IMR-90 (cell line): ENCODE results near the gene SUCLA2. TPM values are rescaled to one million over a fixed set of nuclear protein-coding genes. Genes with fewer than 3 reads are reported as not detected.

Experiments
- ATAC-seq: fragments of 200-7000 bp; cut with Tn5 transposase; 2 replicates; pipeline ENCODE4 v1.9.1; 2020; ENCODE audit warnings: low read depth, mild to moderate bottlenecking, moderate library complexity
- BruUV-seq: library from RNA; stranded (reverse); fragments of 400-500 nt; replicated peaks from 2 replicates; lab custom pipeline; 2021; lab: Mats Ljungman, UMichigan
- CTCF ChIA-PET: fragments of 300-600 bp; formaldehyde crosslinking; extraction: SDS; loops from one replicate; lab custom pipeline; 2021; ENCODE audit warnings: antibody characterized with exemption; lab: Yijun Ruan, JAX
- POLR2A ChIA-PET: fragments of 300-600 bp; sonication (Branson Sonifier 250); formaldehyde crosslinking; loops from one replicate; lab custom pipeline; 2022; ENCODE audit warnings: antibody characterized with exemption; ENCODE audit not compliant: unreplicated experiment; lab: Charles Lee
- DNase-seq: peaks from one replicate; pipeline ENCODE4 v3.0.0; 2013
- H2AFZ ChIP-seq: replicated peaks from 2 replicates; pipeline ENCODE3; 2013; ENCODE audit warnings: low read length, mild to moderate bottlenecking; ENCODE audit not compliant: poor library complexity
- H2AK5ac ChIP-seq: 2 replicates; pipeline ENCODE4 v1.6.1; 2013; ENCODE audit warnings: low read depth, low read length, inconsistent platforms
- H2AK9ac ChIP-seq: replicated peaks from 2 replicates; pipeline ENCODE3; 2013; ENCODE audit warnings: mild to moderate bottlenecking, low read depth, low read length, moderate library complexity; ENCODE audit not compliant: poor library complexity
- H2BK120ac ChIP-seq: 2 replicates; pipeline ENCODE4 v1.6.1; 2013; ENCODE audit warnings: low read depth, low read length, inconsistent platforms
- H2BK15ac ChIP-seq: 3 replicates; pipeline ENCODE4 v1.6.1; 2013; ENCODE audit warnings: low read depth, low read length, inconsistent platforms
- H2BK20ac ChIP-seq: 2 replicates; pipeline ENCODE4 v1.6.1; 2013; ENCODE audit warnings: low read depth, mild to moderate bottlenecking, inconsistent platforms, low read length, moderate library complexity
- H2BK5ac ChIP-seq: 2 replicates; pipeline ENCODE4 v1.6.1; 2013; ENCODE audit warnings: mild to moderate bottlenecking, low read depth, low read length, inconsistent platforms; ENCODE audit not compliant: poor library complexity, severe bottlenecking
- H3K14ac ChIP-seq: replicated peaks from 2 replicates; pipeline ENCODE4 v1.6.1; 2013; ENCODE audit warnings: low read depth, low read length, inconsistent platforms
- H3K18ac ChIP-seq: 2 replicates; pipeline ENCODE4 v1.6.1; 2013; ENCODE audit warnings: low read depth, low read length, control low read depth
- H3K23ac ChIP-seq: 2 replicates; pipeline ENCODE4 v1.6.1; 2013; ENCODE audit warnings: low read depth, low read length, inconsistent platforms
- H3K27ac ChIP-seq: 2 replicates; pipeline ENCODE4 v1.5.1; 2013; ENCODE audit warnings: mild to moderate bottlenecking, control low read depth, low read length; ENCODE audit not compliant: insufficient read depth
- H3K27me3 ChIP-seq: 2 replicates; pipeline ENCODE4 v1.6.1; 2013; ENCODE audit warnings: low read length; ENCODE audit not compliant: control insufficient read depth, insufficient read depth
- H3K36me3 ChIP-seq: 2 replicates; pipeline ENCODE4 v1.6.1; 2013; ENCODE audit warnings: low read length, mixed read lengths; ENCODE audit not compliant: control insufficient read depth, insufficient read depth
- H3K4ac ChIP-seq: 2 replicates; pipeline ENCODE4 v1.6.1; 2013; ENCODE audit warnings: low read depth, low read length, inconsistent platforms
- H3K4me1 ChIP-seq: 2 replicates; pipeline ENCODE4 v1.6.1; 2013; ENCODE audit warnings: low read length, mixed read lengths; ENCODE audit not compliant: control insufficient read depth, insufficient read depth
- H3K4me2 ChIP-seq: 2 replicates; pipeline ENCODE4 v1.6.1; 2013; ENCODE audit warnings: low read depth, mild to moderate bottlenecking, control low read depth, low read length, moderate library complexity
- H3K4me3 ChIP-seq: 2 replicates; pipeline ENCODE4 v1.5.1; 2013; ENCODE audit warnings: low read depth, mild to moderate bottlenecking, control low read depth, low read length, moderate library complexity; ENCODE audit not compliant: insufficient read depth
- H3K56ac ChIP-seq: 2 replicates; pipeline ENCODE4 v1.6.1; 2013; ENCODE audit warnings: low read length, inconsistent platforms; ENCODE audit not compliant: insufficient read depth; ENCODE audit errors: extremely low read depth
- H3K79me1 ChIP-seq, 2 experiments: 2 replicates each; pipeline ENCODE4 v1.6.1; 2013; ENCODE audit warnings: low read length in 2 of 2, inconsistent platforms in 1 of 2, low read depth in 1 of 2
- H3K9ac ChIP-seq: 2 replicates; pipeline ENCODE4 v1.6.1; 2013; ENCODE audit warnings: low read depth, low read length, control low read depth
- H3K9me1 ChIP-seq: 2 replicates; pipeline ENCODE4 v1.6.1; 2013; ENCODE audit warnings: low read length, inconsistent platforms; ENCODE audit not compliant: insufficient read depth
- H3K9me3 ChIP-seq: 2 replicates; pipeline ENCODE4 v1.6.1; 2013; ENCODE audit warnings: low read length; ENCODE audit not compliant: control insufficient read depth, insufficient read depth
- H4K20me1 ChIP-seq: 2 replicates; pipeline ENCODE4 v1.6.1; 2013; ENCODE audit warnings: low read length, inconsistent platforms; ENCODE audit not compliant: insufficient read depth
- H4K5ac ChIP-seq: 2 replicates; pipeline ENCODE4 v1.6.1; 2013; ENCODE audit warnings: mild to moderate bottlenecking, low read depth, low read length, control low read depth
- H4K8ac ChIP-seq, 2 experiments: 2 replicates each; pipeline ENCODE4 v1.6.1; 2013; ENCODE audit warnings: low read depth in 2 of 2, low read length in 2 of 2, control low read depth in 1 of 2, inconsistent platforms in 1 of 2
- H4K91ac ChIP-seq: 2 replicates; pipeline ENCODE4 v1.6.1; 2013; ENCODE audit warnings: low read depth, low read length, inconsistent platforms; ENCODE audit not compliant: insufficient read depth
- CTCF ChIP-seq: conservative IDR thresholded peaks from 2 replicates; pipeline ENCODE4 v1.5.1; 2012; ENCODE audit warnings: mild to moderate bottlenecking, low read depth, low read length, improper control_type of control experiment
- RAD21 ChIP-seq: IDR thresholded peaks from 2 replicates; pipeline ENCODE4 v1.6.1; 2012; ENCODE audit warnings: low read length, improper control_type of control experiment
- WGBS, 2 experiments: methylation state at CpG; one replicate each; pipeline versions ENCODE4 v1.1.5 to v1.1.7; 2013; ENCODE audit warnings: missing lambda C conversion rate in 2 of 2; ENCODE audit not compliant: insufficient read length in 1 of 2; ENCODE audit errors: extremely low coverage in 2 of 2; 5-methylcytosine and 5-hydroxymethylcytosine counted together
- dilution Hi-C: fragments of 300-500 bp; cut with HindIII; formaldehyde crosslinking; loops from one replicate; pipeline ENCODE4 v1.14.3; 2018; ENCODE audit warnings: low sequenced_read_pairs; ENCODE audit not compliant: unreplicated experiment
- in situ Hi-C: fragments of 300-500 bp; cut with MboI; formaldehyde crosslinking; loops from 3 replicates; pipeline ENCODE4 v1.14.3; 2019; ENCODE audit warnings: low sequenced_read_pairs, inconsistent platforms, mixed read lengths
- intact Hi-C: fragments of 100-400 bp; cut with micrococcal nuclease; formaldehyde crosslinking; loops from 2 replicates; pipeline ENCODE4 v1.10.0; 2022
- polyA plus RNA-seq, 3 experiments: library from polyadenylated mRNA; depleted of rRNA; stranded (reverse); fragments of >200 nt; gene quantifications; 2 replicates each; pipeline ENCODE4 v1.2.3, GENCODE V29; 2012; ENCODE audit warnings: low replicate concordance in 1 of 3
- total RNA-seq: library from RNA; depleted of rRNA; stranded (reverse); fragments of >200 nt; gene quantifications from 2 replicates; pipeline ENCODE4 v1.2.3, GENCODE V29; 2012

SUCLA2 gene
- total and polyA plus RNA-seq, 2 of the 4 experiments (the other 2 are of a cell fraction) = 31.5 to 36.1 TPM

- CTCF ChIA-PET = no interaction called here
- no peak overlapping the region for H4K8ac ChIP-seq
- H3K27me3 ChIP-seq = no peaks in the 10 kb centered on the region
Measured at GRCh38 chr13:47990427-47990826, 10.6 kb downstream of the SUCLA2 start.

More at GRCh38 chr13:47990427-47990826, 10.6 kb downstream of the SUCLA2 start:
- H3K27ac ChIP-seq = no peak overlapping the region
- no peak overlapping the region for H3K4me3 ChIP-seq
- H4K20me1 ChIP-seq = no peaks in the 10 kb centered on the region
- no peak overlapping the region for H2AFZ ChIP-seq
- H2AK9ac ChIP-seq = no peak overlapping the region
- no peak overlapping the region for H2BK120ac ChIP-seq
- intact Hi-C loops (no loop called here), in situ Hi-C loops (no loop called here), dilution Hi-C loops (no loop called here)
- no TSS peak for BruUV-seq
- H4K91ac ChIP-seq = no peak overlapping the region
- peaks cover 11 to 15% of the 10 kb centered on the region in 2 experiments for H3K79me1 ChIP-seq
- H3K9me1 ChIP-seq = 0 out of 2 replicates have a peak, but pooled peaks cover 4% of the 10 kb centered on the region
- H2AK5ac ChIP-seq = no peak overlapping the region
- ATAC-seq = no peak
- no peak overlapping the region for H3K4ac ChIP-seq
- H4K5ac ChIP-seq = no peak overlapping the region
- TF ChIP-seq RAD21 (no peak), CTCF (no peak)
- H3K18ac ChIP-seq = no peak overlapping the region
- no peak overlapping the region for H2BK5ac ChIP-seq
- no peaks in the 10 kb centered on the region for H3K9me3 ChIP-seq
- DNase-seq = no peak
- no peaks in the 10 kb centered on the region for H3K4me1 ChIP-seq
- H2BK15ac ChIP-seq = no peak overlapping the region
- WGBS, 2 experiments = no CpG with 5 or more reads among the region's 1 CpG
- H3K56ac ChIP-seq = no peak overlapping the region
- POLR2A ChIA-PET = no interaction called here
- no peak overlapping the region for H2BK20ac ChIP-seq
- H3K36me3 ChIP-seq = peaks cover 10% of the 10 kb centered on the region
- no peak overlapping the region for H3K14ac ChIP-seq
- no peak overlapping the region for H3K9ac ChIP-seq
- no peak overlapping the region for H3K23ac ChIP-seq
- no peak overlapping the region for H3K4me2 ChIP-seq
